HepG2 (cell line): ENCODE data around the gene PLAGL2. TPM values are rescaled to one million over a fixed set of nuclear protein-coding genes. Genes with fewer than 3 reads are reported as not detected.

ENCODE experiments used
- ATAC-seq: fragments of 200-7000 bp; cut with Tn5 transposase; 3 replicates; pipeline ENCODE4 v1.9.1; 2020; ENCODE audit warnings: mild to moderate bottlenecking, moderate library complexity
- BruUV-seq: library from RNA; stranded (reverse); fragments of 400-500 nt; replicated peaks from 2 replicates; lab custom pipeline; 2021; lab: Mats Ljungman, UMichigan
- CTCF ChIA-PET: fragments of 300-600 bp; formaldehyde crosslinking; extraction: SDS; loops from one replicate; lab custom pipeline; 2021; ENCODE audit warnings: low total read pairs, inconsistent platforms, low intra/inter-chr PET ratio; lab: Yijun Ruan, JAX
- POLR2A ChIA-PET: fragments of 350-600 bp; sonication (Branson Sonifier 250); formaldehyde crosslinking; loops from one replicate; lab custom pipeline; 2020; ENCODE audit warnings: antibody characterized with exemption, inconsistent platforms; lab: Yijun Ruan, JAX
- DNase-seq: peaks from one replicate; pipeline ENCODE4 v3.0.0-alpha.2; 2015; ENCODE audit warnings: low spot score
- FAIRE-seq: peaks from 3 replicates; lab custom pipeline; 2011; peaks lifted over from hg19 to GRCh38; lab: Jason Lieb, UNC
- H2AFZ ChIP-seq: one replicate; pipeline ENCODE4 v1.6.1; 2011; ENCODE audit warnings: low read length, inconsistent platforms
- H3K27ac ChIP-seq: fragments of 300-600 bp; 3 replicates; pipeline ENCODE4 v1.8.0; 2011; ENCODE audit warnings: mixed run types, mild to moderate bottlenecking, mixed read lengths, low read length, inconsistent platforms; ENCODE audit not compliant: insufficient read depth; ENCODE audit errors: extremely low read length
- H3K27me3 ChIP-seq, 2 experiments: fragments of 200-600 bp in 1 of 2; 2 replicates in 1 of 2; 3 replicates in 1 of 2; pipeline versions ENCODE4 v1.6.0 to v1.8.0; 2011; ENCODE audit warnings: low read length in 2 of 2, mild to moderate bottlenecking in 2 of 2, moderate library complexity in 2 of 2, inconsistent platforms in 1 of 2; ENCODE audit not compliant: insufficient read depth in 2 of 2, control insufficient read depth in 1 of 2
- H3K36me3 ChIP-seq, 2 experiments: fragments of 200-600 bp in 1 of 2; replicated peaks in 1 of 2; 2 replicates in 1 of 2; 3 replicates in 1 of 2; pipeline versions ENCODE4 v1.5.1 to v1.8.0; 2011; ENCODE audit warnings: low read length in 2 of 2, inconsistent platforms in 1 of 2; ENCODE audit not compliant: insufficient read depth in 2 of 2, control insufficient read depth in 1 of 2
- H3K4me1 ChIP-seq: 2 replicates; pipeline ENCODE4 v1.5.1; 2012; ENCODE audit warnings: low read length, inconsistent platforms; ENCODE audit not compliant: insufficient read depth
- H3K4me2 ChIP-seq: 2 replicates; pipeline ENCODE4 v1.6.0; 2011; ENCODE audit warnings: low read depth, low read length, inconsistent platforms
- H3K4me3 ChIP-seq, 3 experiments: fragments of 200-600 bp in 1 of 3; sonication (generic), shearing (Covaris generic) in 1 of 3; replicated peaks in 1 of 3; 2 replicates each; pipeline ENCODE4 v1.5.1; 2011 to 2016; ENCODE audit warnings: low read length in 3 of 3, inconsistent platforms in 2 of 3, low read depth in 2 of 3, mild to moderate bottlenecking in 2 of 3, control low read depth in 1 of 3, mixed read lengths in 1 of 3; ENCODE audit not compliant: insufficient read depth in 1 of 3
- H3K79me2 ChIP-seq: one replicate; pipeline ENCODE4 v1.6.1; 2011; ENCODE audit warnings: low read length, inconsistent platforms; ENCODE audit not compliant: insufficient read depth
- H3K9ac ChIP-seq: 2 replicates; pipeline ENCODE4 v1.6.0; 2011; ENCODE audit warnings: mild to moderate bottlenecking, low read depth, low read length, inconsistent platforms; ENCODE audit not compliant: insufficient read depth
- H3K9me3 ChIP-seq: 2 replicates; pipeline ENCODE4 v1.5.1; 2012; ENCODE audit warnings: mild to moderate bottlenecking, low read length
- H4K20me1 ChIP-seq: 2 replicates; pipeline ENCODE4 v1.6.0; 2011; ENCODE audit warnings: inconsistent platforms, mild to moderate bottlenecking, low read length, moderate library complexity; ENCODE audit not compliant: insufficient read depth
- AKAP8 ChIP-seq: sonication (generic); formaldehyde crosslinking; IDR thresholded peaks from 2 replicates; pipeline ENCODE4 v1.5.1; 2020; ENCODE audit warnings: mild to moderate bottlenecking, missing genetic modification reagents
- DNMT1 ChIP-seq: sonication (generic); formaldehyde crosslinking; IDR thresholded peaks from 2 replicates; pipeline ENCODE4 v1.5.1; 2020; ENCODE audit warnings: mild to moderate bottlenecking, missing genetic modification reagents
- FIP1L1 ChIP-seq: fragments of 200-400 bp; formaldehyde crosslinking; IDR thresholded peaks from 2 replicates; pipeline ENCODE4 v1.6.1; 2018; ENCODE audit warnings: low read depth, mild to moderate bottlenecking, low read length, moderate library complexity, borderline replicate concordance; ENCODE audit not compliant: insufficient read depth
- HNF4G ChIP-seq, 2 experiments: sonication (generic) in 1 of 2; formaldehyde crosslinking in 1 of 2; IDR thresholded peaks; 2 replicates each; pipeline versions ENCODE4 v1.4.0 to v1.6.1; 2011 to 2020; ENCODE audit warnings: borderline replicate concordance in 2 of 2, low read depth in 2 of 2, mild to moderate bottlenecking in 2 of 2, low read length in 1 of 2, missing genetic modification reagents in 1 of 2, moderate library complexity in 1 of 2
- MEIS1 ChIP-seq: sonication (generic); formaldehyde crosslinking; IDR thresholded peaks from 2 replicates; pipeline ENCODE4 v1.9.0; 2021; ENCODE audit warnings: mild to moderate bottlenecking, missing genetic modification reagents, moderate library complexity, borderline replicate concordance
- POGZ ChIP-seq: sonication (generic); formaldehyde crosslinking; IDR thresholded peaks from 2 replicates; pipeline ENCODE4 v1.4.0; 2020; ENCODE audit warnings: mild to moderate bottlenecking, missing genetic modification reagents
- SNAI1 ChIP-seq: sonication (generic); formaldehyde crosslinking; IDR thresholded peaks from 2 replicates; pipeline ENCODE4 v1.5.0; 2020; ENCODE audit warnings: mild to moderate bottlenecking, missing genetic modification reagents, borderline replicate concordance
- ZBTB21 ChIP-seq: sonication (generic); formaldehyde crosslinking; IDR thresholded peaks from 2 replicates; pipeline ENCODE4 v1.4.0; 2020; ENCODE audit warnings: missing genetic modification reagents
- ZFAT ChIP-seq: sonication (generic); formaldehyde crosslinking; conservative IDR thresholded peaks from 2 replicates; pipeline ENCODE4 v1.8.1; 2023; ENCODE audit warnings: missing genetic modification reagents, inconsistent platforms
- ZNF20 ChIP-seq: sonication (generic); formaldehyde crosslinking; IDR thresholded peaks from 2 replicates; pipeline ENCODE4 v1.4.0; 2020; ENCODE audit warnings: mild to moderate bottlenecking, moderate library complexity, missing genetic modification reagents
- ZNF609 ChIP-seq: sonication (generic); formaldehyde crosslinking; IDR thresholded peaks from 2 replicates; pipeline ENCODE4 v1.4.0; 2020; ENCODE audit warnings: mild to moderate bottlenecking, missing genetic modification reagents, borderline replicate concordance
- ZNF777 ChIP-seq: sonication (generic); formaldehyde crosslinking; IDR thresholded peaks from 2 replicates; pipeline ENCODE4 v1.4.0; 2020; ENCODE audit warnings: missing genetic modification reagents
- WGBS: methylation state at CpG from one replicate; pipeline ENCODE4 v1.1.6; 2017; ENCODE audit warnings: low lambda C conversion rate; 5-methylcytosine and 5-hydroxymethylcytosine counted together
- in situ Hi-C: cut with HindIII; loops from 2 replicates; pipeline ENCODE4 v1.10.0; 2017; ENCODE audit warnings: low pct_unique_long_range_greater_than_20kb; ENCODE audit not compliant: extremely low pct_ligation_motif_present
- intact Hi-C: fragments of 100-400 bp; cut with micrococcal nuclease; formaldehyde crosslinking; loops from one replicate; pipeline ENCODE4 v1.10.0; 2022; ENCODE audit not compliant: unreplicated experiment
- polyA plus RNA-seq, 8 experiments: library from polyadenylated mRNA; depleted of rRNA in 3 of 8; stranded (reverse) in 7 of 8; unstranded in 1 of 8; fragments of >200 nt; fragmentation: Illumina TruSeq in 4 of 8; extraction: Trizol in 4 of 8; gene quantifications; 2 replicates each; pipeline versions ENCODE4 v1.2.1 to v1.2.3, GENCODE V29; 2011 to 2016; ENCODE audit warnings: low read depth in 4 of 8, missing spikeins in 1 of 8, mixed read lengths in 1 of 8; ENCODE audit not compliant: insufficient read depth in 1 of 8
- total RNA-seq, 5 experiments: library from RNA; depleted of rRNA; stranded (reverse); fragments of >200 nt; fragmentation: Illumina TruSeq; extraction: Trizol; gene quantifications; 2 replicates each; pipeline ENCODE4 v1.2.3, GENCODE V29; 2016; ENCODE audit warnings: low read depth in 1 of 5
- TF ChIP-seq, protein P1 (sequence below): sonication (generic); formaldehyde crosslinking; IDR thresholded peaks from 2 replicates; pipeline ENCODE4 v1.5.0; 2020; ENCODE audit warnings: mild to moderate bottlenecking, missing genetic modification reagents, borderline replicate concordance
- TF ChIP-seq, protein P2 (sequence below): conservative IDR thresholded peaks from 2 replicates; pipeline ENCODE4 v1.6.1; 2018; ENCODE audit warnings: missing genetic modification reagents

PLAGL2 gene
- total and polyA plus RNA-seq, 2 of the 13 experiments (the other 11 are each of a cell fraction or from before 2014, with no cell fraction given) = 15.2 to 15.3 TPM

DNA sequence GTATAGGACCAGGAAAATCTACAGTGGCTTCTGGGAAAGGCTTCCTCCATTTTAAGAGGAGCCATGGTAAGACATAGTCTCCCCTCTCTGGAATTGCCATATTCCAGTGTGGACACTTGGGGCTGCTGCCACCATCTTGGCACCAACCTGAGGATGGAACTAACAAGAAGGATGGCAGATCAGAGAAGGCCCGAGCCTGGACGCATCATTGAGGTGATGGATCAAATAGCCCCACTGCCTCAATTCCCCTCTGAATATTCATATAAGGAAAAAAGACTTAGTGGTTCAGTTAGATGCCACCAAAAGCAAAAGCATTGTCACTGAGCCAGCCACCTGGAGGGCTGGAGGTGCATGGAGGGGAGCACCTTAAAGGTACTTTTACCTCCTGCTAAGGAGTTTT, 25.9 kb downstream of the PLAGL2 start:
- Histone ChIP-seq H3K4me1 (peaks cover 25% of the 10 kb centered on the region), H3K27ac (peak overlapping the region; percentile 75), H4K20me1 (no peaks in the 10 kb centered on the region), H3K36me3 (no peaks in the 10 kb centered on the region), H3K4me2 (peak overlapping the region; percentile 59), H3K9me3 (no peaks in the 10 kb centered on the region), H3K27me3 (no peaks in the 10 kb centered on the region), H2AFZ (no peak overlapping the region), H3K79me2 (no peaks in the 10 kb centered on the region), H3K4me3 (peak overlapping the region in 1 of 3 experiments; percentile 27; a peak in 1 of 6 replicates), H3K9ac (peak overlapping the region; percentile 43)
- POLR2A ChIA-PET = interaction anchor here (0.6 to 1.4 kb wide), 3 partner anchors 10 to 13 kb away, joined by 3 to 5 read pairs (median 3); no protein-coding TSS in a partner anchor
- CTCF ChIA-PET = no interaction called here
- no peak for FAIRE-seq
- no peak for DNase-seq
- BruUV-seq = no TSS peak
- intact Hi-C loops (no loop called here), in situ Hi-C loops (no loop called here)
- ATAC-seq = no peak
- 100% methylated on average over 2 of the region's 2 CpGs for WGBS
- TF ChIP-seq ZBTB21 (CRISPR knock-in tag) (no peak), MEIS1 (CRISPR knock-in tag) (no peak), SNAI1 (no peak), HNF4G (IDR thresholded peaks at IDR 0.05; ENCODE audit: borderline replicate concordance, low read depth, low read length) (no peak), HNF4G (CRISPR knock-in tag; IDR thresholded peaks at IDR 0.05; ENCODE audit: borderline replicate concordance, low read depth) (no peak), ZFAT (CRISPR knock-in tag) (no peak), ZNF777 (CRISPR knock-in tag) (no peak), AKAP8 (CRISPR knock-in tag) (peak; percentile 76; the same call in 1 of the 2 replicates), DNMT1 (CRISPR knock-in tag) (no peak), POGZ (peak; percentile 11; the same call in 1 of the 2 replicates), ZNF609 (CRISPR knock-in tag) (no peak), ZNF20 (no peak), FIP1L1 (no peak)
- TF ChIP-seq, protein P1, sequence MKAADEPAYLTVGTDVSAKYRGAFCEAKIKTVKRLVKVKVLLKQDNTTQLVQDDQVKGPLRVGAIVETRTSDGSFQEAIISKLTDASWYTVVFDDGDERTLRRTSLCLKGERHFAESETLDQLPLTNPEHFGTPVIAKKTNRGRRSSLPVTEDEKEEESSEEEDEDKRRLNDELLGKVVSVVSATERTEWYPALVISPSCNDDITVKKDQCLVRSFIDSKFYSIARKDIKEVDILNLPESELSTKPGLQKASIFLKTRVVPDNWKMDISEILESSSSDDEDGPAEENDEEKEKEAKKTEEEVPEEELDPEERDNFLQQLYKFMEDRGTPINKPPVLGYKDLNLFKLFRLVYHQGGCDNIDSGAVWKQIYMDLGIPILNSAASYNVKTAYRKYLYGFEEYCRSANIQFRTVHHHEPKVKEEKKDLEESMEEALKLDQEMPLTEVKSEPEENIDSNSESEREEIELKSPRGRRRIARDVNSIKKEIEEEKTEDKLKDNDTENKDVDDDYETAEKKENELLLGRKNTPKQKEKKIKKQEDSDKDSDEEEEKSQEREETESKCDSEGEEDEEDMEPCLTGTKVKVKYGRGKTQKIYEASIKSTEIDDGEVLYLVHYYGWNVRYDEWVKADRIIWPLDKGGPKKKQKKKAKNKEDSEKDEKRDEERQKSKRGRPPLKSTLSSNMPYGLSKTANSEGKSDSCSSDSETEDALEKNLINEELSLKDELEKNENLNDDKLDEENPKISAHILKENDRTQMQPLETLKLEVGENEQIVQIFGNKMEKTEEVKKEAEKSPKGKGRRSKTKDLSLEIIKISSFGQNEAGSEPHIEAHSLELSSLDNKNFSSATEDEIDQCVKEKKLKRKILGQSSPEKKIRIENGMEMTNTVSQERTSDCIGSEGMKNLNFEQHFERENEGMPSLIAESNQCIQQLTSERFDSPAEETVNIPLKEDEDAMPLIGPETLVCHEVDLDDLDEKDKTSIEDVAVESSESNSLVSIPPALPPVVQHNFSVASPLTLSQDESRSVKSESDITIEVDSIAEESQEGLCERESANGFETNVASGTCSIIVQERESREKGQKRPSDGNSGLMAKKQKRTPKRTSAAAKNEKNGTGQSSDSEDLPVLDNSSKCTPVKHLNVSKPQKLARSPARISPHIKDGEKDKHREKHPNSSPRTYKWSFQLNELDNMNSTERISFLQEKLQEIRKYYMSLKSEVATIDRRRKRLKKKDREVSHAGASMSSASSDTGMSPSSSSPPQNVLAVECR (CRISPR knock-in tag) = no peak
- TF ChIP-seq, protein P2, sequence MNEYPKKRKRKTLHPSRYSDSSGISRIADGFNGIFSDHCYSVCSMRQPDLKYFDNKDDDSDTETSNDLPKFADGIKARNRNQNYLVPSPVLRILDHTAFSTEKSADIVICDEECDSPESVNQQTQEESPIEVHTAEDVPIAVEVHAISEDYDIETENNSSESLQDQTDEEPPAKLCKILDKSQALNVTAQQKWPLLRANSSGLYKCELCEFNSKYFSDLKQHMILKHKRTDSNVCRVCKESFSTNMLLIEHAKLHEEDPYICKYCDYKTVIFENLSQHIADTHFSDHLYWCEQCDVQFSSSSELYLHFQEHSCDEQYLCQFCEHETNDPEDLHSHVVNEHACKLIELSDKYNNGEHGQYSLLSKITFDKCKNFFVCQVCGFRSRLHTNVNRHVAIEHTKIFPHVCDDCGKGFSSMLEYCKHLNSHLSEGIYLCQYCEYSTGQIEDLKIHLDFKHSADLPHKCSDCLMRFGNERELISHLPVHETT = no peak
